Heart left ventricle (tissue), 16 donors: ENCODE measurements around the gene VAC14. TPM values are rescaled to one million over a fixed set of nuclear protein-coding genes. Genes with fewer than 3 reads are reported as not detected.
A peak's percentile ranks its signal among the peaks of the same experiment; 100 is the strongest.

Experiments
- ATAC-seq, 4 donors: fragments of 200-7000 bp; cut with Tn5 transposase; one replicate each; pipeline ENCODE4 v1.9.1; 2020 to 2022; ENCODE audit warnings: moderate library complexity in 4 of 4, mild to moderate bottlenecking in 3 of 4, moderate number of reproducible peaks in 1 of 4
- DNase-seq, 5 donors: peaks; one replicate each; pipeline ENCODE4 v3.0.0-alpha.2; 2020
- H3K27ac ChIP-seq, 12 donors: fragments of 200-600 bp; sonication (generic) in 4 of 12; one replicate each; pipeline versions ENCODE4 v1.5.0 to v1.8.0; 2016 to 2022; ENCODE audit warnings: mild to moderate bottlenecking in 2 of 12
- H3K27me3 ChIP-seq, 9 donors: fragments of 200-600 bp; sonication (generic) in 2 of 9; one replicate each; pipeline versions ENCODE4 v1.5.1 to v1.8.0; 2016 to 2022; ENCODE audit warnings: mild to moderate bottlenecking in 3 of 9
- H3K36me3 ChIP-seq, 9 donors: fragments of 200-600 bp; sonication (generic) in 2 of 9; one replicate each; pipeline versions ENCODE4 v1.5.0 to v1.8.0; 2018 to 2022; ENCODE audit warnings: mild to moderate bottlenecking in 2 of 9
- H3K4me1 ChIP-seq, 12 donors: fragments of 200-600 bp; sonication (generic) in 4 of 12; one replicate each; pipeline versions ENCODE4 v1.5.0 to v1.8.0; 2016 to 2022; ENCODE audit warnings: mild to moderate bottlenecking in 3 of 12
- H3K4me3 ChIP-seq, 12 donors: fragments of 200-600 bp; sonication (generic) in 4 of 12; one replicate each; pipeline versions ENCODE4 v1.5.0 to v1.8.0; 2017 to 2022; ENCODE audit warnings: mild to moderate bottlenecking in 9 of 12, moderate library complexity in 4 of 12
- H3K9me3 ChIP-seq, 12 donors: fragments of 200-600 bp; sonication (generic) in 4 of 12; one replicate each; pipeline versions ENCODE4 v1.5.0 to v1.8.0; 2016 to 2022; ENCODE audit warnings: mild to moderate bottlenecking in 1 of 12
- POLR2A ChIP-seq, 2 donors: fragments of 450-650 bp; IDR thresholded peaks; one replicate each; pipeline ENCODE4 v1.6.1; 2017; ENCODE audit warnings: antibody characterized with exemption in 2 of 2, mild to moderate bottlenecking in 2 of 2, moderate library complexity in 2 of 2
- WGBS, 4 donors: extraction: QIAGEN DNeasy Blood & Tissue Kit in 2 of 4; methylation state at CpG; one replicate each; pipeline versions ENCODE4 v1.1.5 to v1.1.7; 2013 to 2018; 5-methylcytosine and 5-hydroxymethylcytosine counted together
- intact Hi-C, 10 donors: fragments of 100-400 bp; cut with DNase I; formaldehyde crosslinking; loops; one replicate each; pipeline versions ENCODE4 v1.11.1 to v1.14.2; 2022
- polyA plus RNA-seq, 2 donors: library from polyadenylated mRNA; stranded (reverse); fragments of 200-250 nt; gene quantifications; one replicate each; pipeline ENCODE4 v1.2.3, GENCODE V29; 2013
- total RNA-seq, 9 donors: library from RNA; depleted of rRNA in 2 of 9; stranded (reverse); fragments of >200 nt in 2 of 9; fragmentation: NEBNext Ultra II Directional in 3 of 9; extraction: Animal tissue kit (Norgen Biotek cat#: 25700) in 3 of 9; gene quantifications; one replicate each; pipeline versions ENCODE4 v1.1.0 to v1.2.4, GENCODE V29; 2016 to 2023
- TF ChIP-seq, protein P1 (sequence below), 12 donors: fragments of 200-600 bp; sonication (generic) in 4 of 12; IDR thresholded peaks; one replicate each; pipeline versions ENCODE4 v1.5.0 to v1.8.0; 2018 to 2022; ENCODE audit warnings: antibody characterized with exemption in 12 of 12, mild to moderate bottlenecking in 5 of 12
- donor health status: ischemic (EF 13 %, LVEDD 7.1; RV severe dilation, severe dysfunction).
- donor health status: healthy with polysubstance abuse.
- donor health status: DM: no; HTN: yes; CAD: no.
- donor health status: DM: no; HTN: no; CAD: no.
- donor health status: ischemic (EF 25% LVEDD 6.9; RV normal size, moderate dysfunction).
- donor health status: ischemic (EF 25% LVEDD 5.7; RV mildly dilated, moderate dysfunction).
- donor health status: healthy.
- donor health status: DM: yes; HTN: yes; CAD: no.
- donor health status: ischemic (EF 35%, LVEDD 5.7; RV mildly dilated, moderate dysfunction).
- donor health status: nonischemic (EF 11% LVEDD 7.7; RV severe dilation, severe dysfunction).
- donor health status: DM: yes; HTN: yes; CAD: no.
- donor health status: PGD.
- donor health status: ischemic (EF 29% LVEDD 5.4; RV normal size, mild dysfunction).
- donor health status: nonischemic (EF 23%, LVEDD 6.1; RV moderate dilation, normal function).

Gene VAC14
- total and polyA plus RNA-seq, 11 donors, result 13.9 to 48.0 (median 26.1) TPM

DNA sequence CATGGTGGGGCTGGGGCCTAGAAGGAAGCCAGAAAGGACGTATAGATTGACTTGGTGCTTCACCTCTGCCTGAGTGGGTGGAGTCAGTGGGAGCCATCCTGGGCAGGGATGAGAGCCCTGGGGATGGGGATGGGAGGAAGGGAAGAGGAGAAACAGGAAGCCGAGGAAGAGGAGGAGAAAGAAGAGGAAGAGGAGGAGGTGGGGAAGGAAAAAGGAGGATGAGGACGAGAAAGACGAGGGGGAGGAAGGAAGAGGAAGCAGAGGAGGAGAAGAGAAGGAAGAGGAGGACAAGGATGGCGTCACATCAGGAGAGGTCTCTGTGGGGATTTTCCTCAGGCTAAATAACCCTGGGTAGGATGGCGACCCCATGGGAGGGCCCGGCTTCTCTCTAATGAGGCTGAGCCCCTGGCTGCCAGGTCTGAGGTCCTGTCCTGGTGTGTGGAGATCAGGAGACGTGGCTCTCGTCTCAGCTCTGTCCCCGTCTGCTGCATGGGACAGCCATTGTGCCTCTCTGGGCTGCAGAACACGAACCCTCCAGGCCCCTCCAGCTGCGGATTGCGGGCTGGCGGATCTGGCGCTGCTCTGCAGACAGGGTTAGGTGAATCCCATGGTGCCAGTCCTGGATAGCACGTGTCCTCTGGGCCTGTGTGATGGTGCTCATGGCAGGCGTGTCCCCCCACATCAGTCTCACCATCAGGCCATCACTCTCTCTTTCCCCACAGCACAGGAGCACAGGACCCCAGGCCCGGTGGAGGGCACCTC, 79.6 kb downstream of the VAC14 start:
- 79 to 93% (median 84%) methylated on average over 10 to 18 of the region's 18 CpGs for WGBS, 4 donors
- H3K27me3 ChIP-seq, result no peaks in the 10 kb centered on the region
- no peak overlapping the region for H3K27ac ChIP-seq
- intact Hi-C loops, result no loop called here
- DNase-seq, result no peak
- TF ChIP-seq, protein P1, sequence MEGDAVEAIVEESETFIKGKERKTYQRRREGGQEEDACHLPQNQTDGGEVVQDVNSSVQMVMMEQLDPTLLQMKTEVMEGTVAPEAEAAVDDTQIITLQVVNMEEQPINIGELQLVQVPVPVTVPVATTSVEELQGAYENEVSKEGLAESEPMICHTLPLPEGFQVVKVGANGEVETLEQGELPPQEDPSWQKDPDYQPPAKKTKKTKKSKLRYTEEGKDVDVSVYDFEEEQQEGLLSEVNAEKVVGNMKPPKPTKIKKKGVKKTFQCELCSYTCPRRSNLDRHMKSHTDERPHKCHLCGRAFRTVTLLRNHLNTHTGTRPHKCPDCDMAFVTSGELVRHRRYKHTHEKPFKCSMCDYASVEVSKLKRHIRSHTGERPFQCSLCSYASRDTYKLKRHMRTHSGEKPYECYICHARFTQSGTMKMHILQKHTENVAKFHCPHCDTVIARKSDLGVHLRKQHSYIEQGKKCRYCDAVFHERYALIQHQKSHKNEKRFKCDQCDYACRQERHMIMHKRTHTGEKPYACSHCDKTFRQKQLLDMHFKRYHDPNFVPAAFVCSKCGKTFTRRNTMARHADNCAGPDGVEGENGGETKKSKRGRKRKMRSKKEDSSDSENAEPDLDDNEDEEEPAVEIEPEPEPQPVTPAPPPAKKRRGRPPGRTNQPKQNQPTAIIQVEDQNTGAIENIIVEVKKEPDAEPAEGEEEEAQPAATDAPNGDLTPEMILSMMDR (IDR thresholded peaks at IDR 0.05), result no peak
- TF ChIP-seq POLR2A (IDR thresholded peaks at IDR 0.05), result no peak
- H3K9me3 ChIP-seq, result peaks cover 0 to 6% (median 0%) of the 10 kb centered on the region in 12 donors
- ATAC-seq, result no peak
- H3K4me3 ChIP-seq, result no peak overlapping the region
- peaks cover 0 to 27% (median 0%) of the 10 kb centered on the region in 9 donors for H3K36me3 ChIP-seq
- peaks cover 0 to 29% (median 21%) of the 10 kb centered on the region in 12 donors for H3K4me1 ChIP-seq

DNA sequence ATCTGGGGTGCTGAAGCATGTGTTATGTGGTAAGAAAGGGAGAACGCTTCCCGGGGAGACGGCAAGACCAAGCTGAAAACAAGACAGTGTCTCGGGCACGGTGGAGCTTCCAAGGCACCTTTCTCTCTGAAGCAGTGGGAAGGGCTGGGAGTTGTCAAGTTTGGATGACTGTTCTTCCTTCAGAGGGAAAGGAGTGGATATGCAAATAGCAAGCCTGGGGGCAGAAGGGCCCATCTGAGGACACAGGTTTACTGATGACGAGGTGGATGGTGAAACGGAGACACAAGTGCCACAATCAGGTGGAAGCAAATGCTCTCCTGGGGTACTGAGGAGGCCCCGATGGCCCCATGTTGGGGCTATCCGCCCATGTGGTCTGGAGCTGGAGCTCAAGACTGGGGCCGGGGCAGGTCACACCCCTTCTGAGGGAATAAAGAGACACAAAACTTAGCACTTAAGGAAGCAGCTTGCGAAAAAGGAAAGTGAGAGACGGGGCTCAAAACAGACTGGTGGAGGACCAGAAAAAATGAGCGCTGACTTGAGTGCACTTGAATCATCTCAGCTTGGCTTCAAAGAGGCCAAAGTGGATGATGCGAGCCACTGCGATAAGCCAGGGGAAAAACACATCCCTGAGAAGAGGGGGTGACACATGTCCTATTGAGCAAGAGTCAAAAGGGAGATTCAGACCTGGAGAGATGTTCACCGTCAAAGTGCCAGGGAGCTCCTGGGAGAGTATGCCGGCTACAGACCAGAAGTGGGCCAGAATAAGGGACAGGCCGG, 80.3 kb downstream of the VAC14 start:
- intact Hi-C loops, result no loop called here
- ATAC-seq (no peak), DNase-seq (no peak)
- Histone ChIP-seq H3K4me1 (peaks cover 0 to 29% (median 20%) of the 10 kb centered on the region in 12 donors), H3K27me3 (no peaks in the 10 kb centered on the region), H3K27ac (no peak overlapping the region), H3K9me3 (peaks cover 0 to 6% (median 0%) of the 10 kb centered on the region in 12 donors), H3K4me3 (no peak overlapping the region), H3K36me3 (peaks cover 0 to 19% (median 0%) of the 10 kb centered on the region in 9 donors)
- WGBS, 4 donors, result 95 to 96% (median 95%) methylated on average over 18 of the region's 18 CpGs
- TF ChIP-seq, protein P1 (IDR thresholded peaks at IDR 0.05), result no peak

DNA sequence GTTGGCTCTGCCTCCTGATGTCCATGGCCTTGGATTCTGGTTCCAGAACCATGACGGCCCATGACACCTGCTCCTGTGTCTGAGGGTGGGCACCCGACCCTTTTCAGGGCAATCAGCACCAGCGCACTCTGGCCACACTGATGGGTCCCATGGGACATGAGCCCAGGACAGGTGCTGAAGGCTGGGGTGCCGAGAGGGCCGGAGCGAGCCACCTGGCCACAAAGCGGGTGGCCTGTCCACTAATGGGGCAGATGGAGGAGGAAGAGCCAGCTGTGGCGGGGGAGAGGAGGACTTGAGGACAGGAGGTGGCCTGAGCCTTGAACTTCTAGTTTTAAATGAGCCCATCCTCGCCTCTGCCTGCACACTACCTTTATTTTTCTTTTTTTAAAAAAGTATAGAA, 83.9 kb downstream of the VAC14 start:
- H3K9me3 ChIP-seq, result peaks cover 0 to 6% (median 0%) of the 10 kb centered on the region in 12 donors
- no peak for DNase-seq
- H3K27me3 ChIP-seq, result no peaks in the 10 kb centered on the region
- H3K4me1 ChIP-seq, result peaks cover 0 to 29% (median 19%) of the 10 kb centered on the region in 12 donors
- TF ChIP-seq POLR2A (IDR thresholded peaks at IDR 0.05), result no peak
- TF ChIP-seq, protein P1 (IDR thresholded peaks at IDR 0.05), result no peak
- intact Hi-C loops, result no loop called here
- WGBS, 4 donors, result 93 to 98% (median 96%) methylated on average over 8 to 9 of the region's 9 CpGs
- H3K4me3 ChIP-seq, result no peak overlapping the region
- ATAC-seq, result no peak
- H3K27ac ChIP-seq, result peak overlapping the region in 1 of 12 donors; percentile 93
- peaks cover 0 to 11% (median 0%) of the 10 kb centered on the region in 9 donors for H3K36me3 ChIP-seq

DNA sequence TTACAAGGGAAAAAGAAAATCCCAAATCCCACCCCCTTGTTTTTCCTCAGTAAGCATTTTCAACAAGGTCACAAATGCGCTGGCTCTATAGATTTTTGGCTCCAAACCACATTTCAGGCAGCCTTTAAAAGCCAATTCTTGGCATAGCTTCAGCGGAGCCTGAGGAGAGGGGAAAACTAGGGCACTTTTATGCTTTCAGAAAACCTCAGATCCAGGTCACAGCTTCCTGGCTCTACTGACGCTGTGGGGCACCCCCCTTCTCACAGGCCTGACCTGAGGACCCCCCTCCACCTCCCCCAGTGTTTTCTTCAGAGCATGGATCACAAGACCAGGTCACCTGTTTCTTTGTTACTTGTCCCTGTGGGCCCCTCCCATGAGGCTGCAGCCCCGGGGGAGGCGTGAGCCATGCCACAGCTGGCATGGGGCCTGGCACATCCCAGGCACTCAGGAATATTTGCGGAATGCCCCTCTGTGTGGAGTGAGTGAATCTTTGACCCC, 85.0 kb downstream of the VAC14 start:
- WGBS, 4 donors, result 29 to 51% (median 43%) methylated on average over 6 of the region's 6 CpGs
- ATAC-seq, result peak in 1 of 4 donors; percentile 15
- DNase-seq, result no peak
- Histone ChIP-seq H3K4me3 (peak overlapping the region in 1 of 12 donors; percentile 31), H3K4me1 (peaks cover 0 to 29% (median 19%) of the 10 kb centered on the region in 12 donors), H3K27ac (peak overlapping the region in 10 of 12 donors; percentile 60 to 93 (median 72)), H3K27me3 (no peaks in the 10 kb centered on the region), H3K36me3 (peaks cover 0 to 9% (median 0%) of the 10 kb centered on the region in 9 donors), H3K9me3 (peaks cover 0 to 6% (median 0%) of the 10 kb centered on the region in 12 donors)
- TF ChIP-seq, protein P1 (IDR thresholded peaks at IDR 0.05), result no peak
- no peak for TF ChIP-seq POLR2A (IDR thresholded peaks at IDR 0.05)
- intact Hi-C loops, result no loop called here
